ENCODE measurements around the gene CABP1.
"Not testable (repeated sequence)": the region's sequence is repeated elsewhere in the genome, so short reads cannot be mapped to it uniquely, and the experiment has no call there.

The CABP1 gene

GRCh38 chr12:120668091-120668867, 27.9 kb downstream of the CABP1 start:
- no peaks in the 10 kb centered on the region for H3K36me3 Mint-ChIP-seq (ENCODE audit: low read depth)
- no peaks in the 10 kb centered on the region for H3K27me3 Mint-ChIP-seq
- no peak overlapping the region for H3K27ac Mint-ChIP-seq
- intact Hi-C loops (cut with micrococcal nuclease), result no loop called here
- no peak overlapping the region for H3K4me3 Mint-ChIP-seq
- no peaks in the 10 kb centered on the region for H3K9me3 Mint-ChIP-seq
- H3K4me1 Mint-ChIP-seq (ENCODE audit: low read depth), result no peaks in the 10 kb centered on the region

GRCh38 chr12:120668868-120669840, 28.7 kb downstream of the CABP1 start:
- peaks cover 1% of the 10 kb centered on the region for H3K4me1 Mint-ChIP-seq (ENCODE audit: low read depth)
- no peaks in the 10 kb centered on the region for H3K27me3 Mint-ChIP-seq
- no peaks in the 10 kb centered on the region for H3K36me3 Mint-ChIP-seq (ENCODE audit: low read depth)
- H3K4me3 Mint-ChIP-seq, result no peak overlapping the region
- intact Hi-C loops (cut with micrococcal nuclease), result no loop called here
- H3K9me3 Mint-ChIP-seq, result no peaks in the 10 kb centered on the region
- H3K27ac Mint-ChIP-seq, result peak overlapping the region; percentile 47

- H3K9me3 Mint-ChIP-seq; H3K4me1 Mint-ChIP-seq (ENCODE audit: low read depth); H3K36me3 Mint-ChIP-seq (ENCODE audit: low read depth); intact Hi-C loops (cut with micrococcal nuclease); H3K4me3 Mint-ChIP-seq; H3K27me3 Mint-ChIP-seq: not testable (repeated sequence)
- H3K27ac Mint-ChIP-seq, result peak overlapping the region; percentile 47
Observed at GRCh38 chr12:120670237-120670636, 29.8 kb downstream of the CABP1 start.

- intact Hi-C loops (cut with micrococcal nuclease), result no loop called here
- H3K4me1 Mint-ChIP-seq (ENCODE audit: low read depth), result peaks cover 12% of the 10 kb centered on the region
- no peaks in the 10 kb centered on the region for H3K36me3 Mint-ChIP-seq (ENCODE audit: low read depth)
- H3K9me3 Mint-ChIP-seq, result no peaks in the 10 kb centered on the region
- no peak overlapping the region for H3K27ac Mint-ChIP-seq
- no peaks in the 10 kb centered on the region for H3K27me3 Mint-ChIP-seq
- H3K4me3 Mint-ChIP-seq, result no peak overlapping the region
Observed at GRCh38 chr12:120670667-120671066, 30.2 kb downstream of the CABP1 start.

GRCh38 chr12:120674097-120674636, 33.7 kb downstream of the CABP1 start:
- H3K4me1 Mint-ChIP-seq (ENCODE audit: low read depth), result peaks cover 19% of the 10 kb centered on the region
- intact Hi-C loops (cut with micrococcal nuclease), result no loop called here

GRCh38 chr12:120677765-120678473, 37.5 kb downstream of the CABP1 start:
- peak overlapping the region; percentile 60 for H3K27ac Mint-ChIP-seq
- peaks cover 40% of the 10 kb centered on the region for H3K4me1 Mint-ChIP-seq (ENCODE audit: low read depth)
- no peaks in the 10 kb centered on the region for H3K36me3 Mint-ChIP-seq (ENCODE audit: low read depth)
- intact Hi-C loops (cut with micrococcal nuclease), result no loop called here
- no peak overlapping the region for H3K4me3 Mint-ChIP-seq
- no peaks in the 10 kb centered on the region for H3K27me3 Mint-ChIP-seq
- H3K9me3 Mint-ChIP-seq, result no peaks in the 10 kb centered on the region

More at GRCh38 chr12:120674097-120674636, 33.7 kb downstream of the CABP1 start:
- Mint-ChIP-seq H3K27me3 (no peaks in the 10 kb centered on the region), H3K27ac (peak overlapping the region; percentile 72), H3K4me3 (no peak overlapping the region), H3K36me3 (ENCODE audit: low read depth) (no peaks in the 10 kb centered on the region), H3K9me3 (no peaks in the 10 kb centered on the region)

GRCh38 chr12:120678572-120678971, 38.1 kb downstream of the CABP1 start:
- H3K9me3 Mint-ChIP-seq, result no peaks in the 10 kb centered on the region
- intact Hi-C loops (cut with micrococcal nuclease), result no loop called here
- peaks cover 47% of the 10 kb centered on the region for H3K4me1 Mint-ChIP-seq (ENCODE audit: low read depth)
- H3K4me3 Mint-ChIP-seq, result no peak overlapping the region
- no peak overlapping the region for H3K27ac Mint-ChIP-seq
- no peaks in the 10 kb centered on the region for H3K36me3 Mint-ChIP-seq (ENCODE audit: low read depth)
- H3K27me3 Mint-ChIP-seq, result no peaks in the 10 kb centered on the region

GRCh38 chr12:120680165-120680738, 39.8 kb downstream of the CABP1 start:
- H3K4me3 Mint-ChIP-seq, result no peak overlapping the region
- intact Hi-C loops (cut with micrococcal nuclease), result no loop called here
- peaks cover 49% of the 10 kb centered on the region for H3K4me1 Mint-ChIP-seq (ENCODE audit: low read depth)
- no peaks in the 10 kb centered on the region for H3K9me3 Mint-ChIP-seq
- H3K36me3 Mint-ChIP-seq (ENCODE audit: low read depth), result no peaks in the 10 kb centered on the region
- no peaks in the 10 kb centered on the region for H3K27me3 Mint-ChIP-seq
- peak overlapping the region; percentile 66 for H3K27ac Mint-ChIP-seq

GRCh38 chr12:120684523-120684932, 44.1 kb downstream of the CABP1 start:
- intact Hi-C loops (cut with micrococcal nuclease), result no loop called here
- Mint-ChIP-seq H3K27ac (peak overlapping the region; percentile 98), H3K4me1 (ENCODE audit: low read depth) (peaks cover 55% of the 10 kb centered on the region), H3K4me3 (peak overlapping the region; percentile 9), H3K9me3 (no peaks in the 10 kb centered on the region), H3K36me3 (ENCODE audit: low read depth) (peaks cover 9% of the 10 kb centered on the region), H3K27me3 (no peaks in the 10 kb centered on the region)

GRCh38 chr12:120685522-120685921, 45.1 kb downstream of the CABP1 start:
- H3K4me3 Mint-ChIP-seq, result peak overlapping the region; percentile 88
- peaks cover 9% of the 10 kb centered on the region for H3K36me3 Mint-ChIP-seq (ENCODE audit: low read depth)
- no peaks in the 10 kb centered on the region for H3K9me3 Mint-ChIP-seq
- intact Hi-C loops (cut with micrococcal nuclease), result loop anchor here (5.0 kb wide), 1 partner anchor 38 kb away; no protein-coding TSS in a partner anchor
- peaks cover 54% of the 10 kb centered on the region for H3K4me1 Mint-ChIP-seq (ENCODE audit: low read depth)
- H3K27ac Mint-ChIP-seq, result peak overlapping the region; percentile 98
- H3K27me3 Mint-ChIP-seq, result no peaks in the 10 kb centered on the region

- Mint-ChIP-seq H3K9me3 (no peaks in the 10 kb centered on the region), H3K27ac (peak overlapping the region; percentile 98), H3K4me3 (peak overlapping the region; percentile 88), H3K4me1 (ENCODE audit: low read depth) (peaks cover 57% of the 10 kb centered on the region), H3K36me3 (ENCODE audit: low read depth) (peaks cover 9% of the 10 kb centered on the region), H3K27me3 (no peaks in the 10 kb centered on the region)
- intact Hi-C loops (cut with micrococcal nuclease), result loop anchor here (2.0 to 5.0 kb wide), 2 partner anchors 25 to 39 kb away; partner anchors contain the start of gene UNC119B
Observed at GRCh38 chr12:120686151-120686689, 45.8 kb downstream of the CABP1 start.

GRCh38 chr12:120686690-120687577, 46.5 kb downstream of the CABP1 start, which contains the start of gene MLEC:
MLEC (plus strand) TSS chr12:120687149; CDS start chr12:120687297, 148 bp downstream.
- intact Hi-C loops (cut with micrococcal nuclease), result loop anchor here (2.0 to 5.0 kb wide), 2 partner anchors 24 to 40 kb away; partner anchors contain the start of gene UNC119B
- Mint-ChIP-seq H3K4me1 (ENCODE audit: low read depth) (peaks cover 65% of the 10 kb centered on the region), H3K9me3 (no peaks in the 10 kb centered on the region), H3K27me3 (no peaks in the 10 kb centered on the region), H3K36me3 (ENCODE audit: low read depth) (peaks cover 12% of the 10 kb centered on the region), H3K27ac (peak within 1 kb of the TSS; percentile 98), H3K4me3 (peak within 1 kb of the TSS; percentile 88)

Data from dendritic cell treated with granulocyte-macrophage colony-stimulating factor and Interleukin-4, amounts not matched to agents 40 ng/mL and 50 ng/mL, for 4 days (primary cell).